Neural progenitor cell (in vitro differentiated cells): ENCODE data around the gene ACBD6. TPM values are rescaled to one million over a fixed set of nuclear protein-coding genes. Genes with fewer than 3 reads are reported as not detected.

Experiments
- DNase-seq: peaks from one replicate; pipeline ENCODE4 v3.0.0-alpha.2; 2016; ENCODE audit warnings: low spot score
- H2AFZ ChIP-seq: fragments of 200-600 bp; sonication (generic); replicated peaks from 2 replicates; pipeline ENCODE4 v1.6.1; 2016; ENCODE audit warnings: antibody characterized with exemption
- H3F3A ChIP-seq: fragments of 200-600 bp; sonication (generic); 2 replicates; pipeline ENCODE4 v1.6.1; 2016; ENCODE audit warnings: antibody characterized with exemption, low read depth
- H3K27ac ChIP-seq: fragments of 200-600 bp; sonication (generic); 2 replicates; pipeline ENCODE4 v1.5.1; 2016; ENCODE audit warnings: mild to moderate bottlenecking
- H3K27me3 ChIP-seq: fragments of 200-600 bp; sonication (generic); 2 replicates; pipeline ENCODE4 v1.6.1; 2016; ENCODE audit warnings: mild to moderate bottlenecking, moderate library complexity
- H3K36me3 ChIP-seq: fragments of 200-600 bp; sonication (generic); 2 replicates; pipeline ENCODE4 v1.5.1; 2016
- H3K4me1 ChIP-seq: fragments of 200-600 bp; sonication (generic); 2 replicates; pipeline ENCODE4 v1.6.1; 2016; ENCODE audit warnings: mixed run types
- H3K4me2 ChIP-seq: fragments of 200-600 bp; sonication (generic); 2 replicates; pipeline ENCODE4 v1.6.1; 2016
- H3K4me3 ChIP-seq: fragments of 200-600 bp; sonication (generic); 2 replicates; pipeline ENCODE4 v1.5.1; 2016
- H3K79me2 ChIP-seq: fragments of 200-600 bp; sonication (generic); 2 replicates; pipeline ENCODE4 v1.6.1; 2016; ENCODE audit warnings: low read depth
- H3K9ac ChIP-seq: fragments of 200-600 bp; sonication (generic); 2 replicates; pipeline ENCODE4 v1.6.1; 2016
- H3K9me3 ChIP-seq: fragments of 200-600 bp; sonication (generic); 2 replicates; pipeline ENCODE4 v1.5.1; 2016; ENCODE audit warnings: low read depth
- H4K20me1 ChIP-seq: fragments of 200-600 bp; sonication (generic); 2 replicates; pipeline ENCODE4 v1.6.1; 2016; ENCODE audit warnings: low read depth
- H3K27ac Mint-ChIP-seq: 3 replicates; pipeline ENCODE4 v1.8.0; 2021; ENCODE audit warnings: mixed read lengths
- H3K27me3 Mint-ChIP-seq: 2 replicates; pipeline ENCODE4 v1.8.0; 2022; ENCODE audit warnings: low read depth, mild to moderate bottlenecking, inconsistent platforms, moderate library complexity, mixed read lengths; ENCODE audit not compliant: insufficient read depth
- H3K36me3 Mint-ChIP-seq: 3 replicates; pipeline ENCODE4 v1.8.0; 2021; ENCODE audit warnings: mixed read lengths
- H3K4me1 Mint-ChIP-seq: 3 replicates; pipeline ENCODE4 v1.8.0; 2021; ENCODE audit warnings: mixed read lengths
- H3K4me3 Mint-ChIP-seq: 3 replicates; pipeline ENCODE4 v1.8.0; 2021; ENCODE audit warnings: mild to moderate bottlenecking, moderate library complexity, mixed read lengths
- H3K9me3 Mint-ChIP-seq: 3 replicates; pipeline ENCODE4 v1.8.0; 2020; ENCODE audit warnings: mixed read lengths
- CTCF ChIP-seq: fragments of 200-600 bp; sonication (generic); IDR thresholded peaks from 2 replicates; pipeline ENCODE4 v1.5.1; 2017; ENCODE audit warnings: antibody characterized with exemption, mild to moderate bottlenecking
- EZH2 ChIP-seq: fragments of 200-600 bp; sonication (generic); IDR thresholded peaks from 2 replicates; pipeline ENCODE4 v1.6.1; 2017; ENCODE audit warnings: antibody characterized with exemption, mild to moderate bottlenecking, moderate library complexity
- EZH2phosphoT487 ChIP-seq: fragments of 200-600 bp; sonication (generic); IDR thresholded peaks from 2 replicates; pipeline ENCODE4 v1.6.1; 2017; ENCODE audit warnings: antibody characterized with exemption
- total RNA-seq: library from RNA; depleted of rRNA; stranded (reverse); fragments of >200 nt; gene quantifications from 2 replicates; pipeline ENCODE4 v1.2.3, GENCODE V29; 2015; ENCODE audit warnings: low replicate concordance

ACBD6 gene
- total RNA-seq, 1 donor from 2014 or later = 36.8 TPM

GRCh38 chr1:180365039-180365438, 137.3 kb downstream of the ACBD6 start:
- Mint-ChIP-seq H3K4me3 (no peak overlapping the region), H3K4me1 (peaks cover 4% of the 10 kb centered on the region), H3K27ac (no peak overlapping the region), H3K9me3 (no peaks in the 10 kb centered on the region), H3K27me3 (no peaks in the 10 kb centered on the region), H3K36me3 (no peaks in the 10 kb centered on the region)
- H3K79me2 ChIP-seq = peaks cover 3% of the 10 kb centered on the region
- no peaks in the 10 kb centered on the region for H3K36me3 ChIP-seq
- no peak overlapping the region for H3K4me2 ChIP-seq
- peak; percentile 59 for TF ChIP-seq CTCF
- TF ChIP-seq EZH2 = no peak
- H3K4me3 ChIP-seq = no peak overlapping the region
- no peaks in the 10 kb centered on the region for H3K27me3 ChIP-seq
- H3F3A ChIP-seq = peaks cover 3% of the 10 kb centered on the region
- peaks cover 5% of the 10 kb centered on the region for H4K20me1 ChIP-seq
- H3K4me1 ChIP-seq = peaks cover 28% of the 10 kb centered on the region
- no peak overlapping the region for H3K27ac ChIP-seq
- H3K9ac ChIP-seq = no peak overlapping the region
- no peak overlapping the region for H2AFZ ChIP-seq
- DNase-seq = peak; percentile 28
- H3K9me3 ChIP-seq = no peaks in the 10 kb centered on the region

- Histone ChIP-seq H3K9ac (no peak overlapping the region), H3K27me3 (no peaks in the 10 kb centered on the region), H3K9me3 (no peaks in the 10 kb centered on the region), H3K27ac (no peak overlapping the region), H3F3A (peaks cover 3% of the 10 kb centered on the region), H2AFZ (no peak overlapping the region), H4K20me1 (peaks cover 5% of the 10 kb centered on the region), H3K4me3 (no peak overlapping the region), H3K79me2 (peaks cover 3% of the 10 kb centered on the region), H3K4me2 (no peak overlapping the region), H3K4me1 (peaks cover 38% of the 10 kb centered on the region), H3K36me3 (no peaks in the 10 kb centered on the region)
- H3K36me3 Mint-ChIP-seq = no peaks in the 10 kb centered on the region
- H3K27me3 Mint-ChIP-seq = no peaks in the 10 kb centered on the region
- no peak overlapping the region for H3K27ac Mint-ChIP-seq
- no peaks in the 10 kb centered on the region for H3K9me3 Mint-ChIP-seq
- peaks cover 13% of the 10 kb centered on the region for H3K4me1 Mint-ChIP-seq
- H3K4me3 Mint-ChIP-seq = no peak overlapping the region
- DNase-seq = no peak
- TF ChIP-seq EZH2phosphoT487 (no peak), EZH2 (no peak), CTCF (no peak)
Measured at GRCh38 chr1:180363246-180363995, 139.0 kb downstream of the ACBD6 start.

GRCh38 chr1:180360333-180361075, 141.9 kb downstream of the ACBD6 start:
- Histone ChIP-seq H3K79me2 (peaks cover 3% of the 10 kb centered on the region), H3F3A (peaks cover 4% of the 10 kb centered on the region), H3K4me1 (peaks cover 39% of the 10 kb centered on the region), H3K4me2 (no peak overlapping the region), H3K4me3 (no peak overlapping the region), H4K20me1 (peaks cover 4% of the 10 kb centered on the region), H2AFZ (no peak overlapping the region), H3K36me3 (no peaks in the 10 kb centered on the region), H3K27me3 (no peaks in the 10 kb centered on the region), H3K27ac (no peak overlapping the region), H3K9ac (no peak overlapping the region), H3K9me3 (no peaks in the 10 kb centered on the region)
- Mint-ChIP-seq H3K27me3 (no peaks in the 10 kb centered on the region), H3K27ac (no peak overlapping the region), H3K4me3 (no peak overlapping the region), H3K36me3 (no peaks in the 10 kb centered on the region), H3K9me3 (no peaks in the 10 kb centered on the region), H3K4me1 (peaks cover 15% of the 10 kb centered on the region)
- no peak for DNase-seq
- TF ChIP-seq EZH2 (no peak), EZH2phosphoT487 (no peak), CTCF (no peak)
